Activated CD4-positive, alpha-beta T cell treated with anti-CD3 and anti-CD28 coated beads, Interleukin-2, amount 50 U/mL, for 24 hours (primary cell): ENCODE measurements around the gene PORCN.

Source experiments
- DNase-seq, 2 donors: peaks; one replicate each; pipeline ENCODE4 v3.0.0-alpha.2; 2020; ENCODE audit warnings: low read depth in 1 of 2, low spot score in 1 of 2

The PORCN gene

DNA sequence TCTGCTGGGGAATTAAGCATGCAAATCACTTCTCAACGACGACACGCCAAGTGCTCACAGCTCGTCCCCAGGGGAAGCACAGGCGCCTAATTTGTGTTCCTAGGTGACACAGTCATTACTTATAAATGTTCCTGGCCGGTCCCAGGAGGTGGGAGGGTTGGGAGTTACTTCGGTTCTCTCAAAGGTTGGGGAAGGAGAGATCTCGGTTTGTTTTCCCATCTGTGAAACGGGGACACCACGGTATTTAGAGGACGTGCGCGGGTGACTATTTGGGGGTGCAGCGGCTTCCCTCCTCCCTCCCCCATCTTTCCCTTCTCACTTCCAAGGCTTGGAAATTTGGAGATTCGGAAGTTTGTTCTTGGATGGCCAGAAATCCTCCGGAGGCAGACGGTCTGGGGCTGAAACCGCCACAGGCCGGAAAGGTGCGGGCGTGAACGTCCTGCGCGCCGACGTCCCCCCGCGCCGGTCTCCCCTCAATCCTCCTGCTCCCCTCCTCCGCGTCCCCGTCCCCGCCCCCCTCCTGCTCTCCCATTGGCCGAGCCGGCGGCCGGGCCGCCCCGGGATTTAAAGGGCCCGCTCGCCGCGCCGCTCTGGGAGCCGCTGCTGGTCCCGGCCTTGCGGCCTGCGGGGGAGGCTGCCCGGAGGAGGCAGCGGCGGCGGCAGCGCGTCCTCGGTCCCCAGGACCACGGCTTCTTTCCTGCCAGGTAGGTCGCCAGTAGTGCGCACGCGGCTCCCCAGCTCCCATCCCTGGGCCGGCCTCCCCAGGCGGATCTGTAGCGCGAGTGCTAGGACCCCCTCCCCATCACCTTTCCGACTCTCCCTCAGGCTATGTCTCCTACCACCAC, at the start of gene PORCN:
Gene PORCN, plus strand, starts transcription at position 593 of the 845 bp plus-strand sequence. CDS start 829 bp downstream, outside the sequence.
- peak; percentile 49 to 64 for DNase-seq

GRCh38 chrX:48459483-48459882, 49.3 kb upstream of the PORCN start:
- no peak for DNase-seq

GRCh38 chrX:48460031-48460430, 48.8 kb upstream of the PORCN start:
- DNase-seq: no peak

DNA sequence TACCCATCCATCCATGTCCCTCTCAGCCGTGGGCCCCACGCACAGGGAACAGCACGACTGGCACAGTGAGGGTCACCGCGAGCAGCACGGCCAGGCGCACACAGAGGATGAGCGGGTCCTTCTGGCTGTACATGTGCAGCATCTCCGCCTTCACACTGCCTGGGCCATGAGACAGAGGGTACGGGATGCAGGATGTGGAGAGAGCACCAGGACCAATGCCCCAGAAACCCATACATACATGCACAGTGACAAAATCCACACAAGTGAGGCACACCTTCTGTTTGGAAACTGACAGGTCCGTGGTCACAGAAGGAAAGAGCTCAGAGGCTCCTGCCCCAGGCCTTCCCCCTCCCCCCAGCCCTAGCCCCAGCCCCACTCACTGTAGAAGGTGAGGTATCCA, 48.2 kb upstream of the PORCN start:
- DNase-seq: no peak

- no peak for DNase-seq
Observed at GRCh38 chrX:48461830-48462229, 47.0 kb upstream of the PORCN start.

DNA sequence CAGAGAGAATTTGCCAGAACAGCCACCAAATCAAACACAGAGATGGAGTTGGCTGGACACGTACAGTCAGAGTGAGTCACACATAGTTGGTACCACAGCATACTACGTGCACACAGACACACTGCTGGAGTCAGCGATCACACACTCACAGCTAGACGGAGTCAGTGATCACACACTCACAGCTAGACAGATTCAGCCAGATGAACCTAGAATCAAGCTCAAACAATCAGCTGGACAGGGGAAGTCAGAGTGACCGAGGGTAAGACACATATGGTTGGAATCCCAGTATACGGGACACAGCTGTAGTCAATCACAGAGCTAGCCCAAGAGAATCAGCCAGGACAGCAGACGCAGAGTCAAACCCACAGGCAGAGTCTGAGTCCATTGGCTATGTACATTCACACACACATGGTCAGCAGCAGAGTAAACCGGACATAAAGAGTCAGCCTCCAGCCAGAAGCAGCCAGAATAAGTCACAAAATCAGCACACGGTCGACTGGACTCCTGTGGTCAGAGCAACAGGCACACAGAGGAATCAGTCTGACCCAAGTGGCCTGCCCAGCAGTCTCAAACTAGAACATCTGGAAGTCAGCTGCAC, 43.4 kb upstream of the PORCN start:
- DNase-seq: no peak

GRCh38 chrX:48466696-48467095, 42.1 kb upstream of the PORCN start:
- DNase-seq: no peak

DNA sequence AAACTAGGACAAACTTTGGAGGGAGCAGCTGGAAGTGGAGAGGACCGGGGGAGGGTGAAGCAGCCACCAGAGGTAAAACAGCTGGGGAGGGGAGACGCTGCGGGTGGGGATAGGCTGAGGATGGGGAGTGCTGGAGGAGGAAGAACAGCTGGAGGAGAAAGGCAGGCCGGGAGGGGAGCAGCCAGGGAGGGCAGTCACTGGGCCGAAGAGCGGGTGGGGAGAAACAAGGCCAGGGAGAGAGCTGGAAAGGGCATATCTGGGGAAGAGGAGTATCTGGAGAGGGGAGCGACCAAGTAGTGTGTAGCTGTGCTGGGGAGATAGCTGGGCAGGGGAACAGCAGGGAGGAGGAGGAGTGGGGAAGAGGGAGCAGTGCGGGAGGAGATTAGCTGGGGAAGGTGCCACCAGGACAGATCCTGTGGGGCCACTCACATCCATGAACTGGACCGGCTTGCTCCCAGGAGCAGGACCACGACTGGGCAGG, 41.5 kb upstream of the PORCN start:
- no peak for DNase-seq

GRCh38 chrX:48468247-48468671, 40.5 kb upstream of the PORCN start:
- DNase-seq: peak; percentile 26 to 34

- peak in 1 of 2 donors; percentile 34 for DNase-seq
Observed at GRCh38 chrX:48468693-48469691, 39.8 kb upstream of the PORCN start.

GRCh38 chrX:48470110-48470832, 38.5 kb upstream of the PORCN start, which contains the start of gene SLC38A5:
TSS of gene SLC38A5 (minus strand) at chrX:48470260. CDS start at chrX:48467924, 2,336 bp downstream.
- no peak for DNase-seq

- DNase-seq: no peak
Observed at GRCh38 chrX:48470833-48471118, 38.0 kb upstream of the PORCN start.

DNA sequence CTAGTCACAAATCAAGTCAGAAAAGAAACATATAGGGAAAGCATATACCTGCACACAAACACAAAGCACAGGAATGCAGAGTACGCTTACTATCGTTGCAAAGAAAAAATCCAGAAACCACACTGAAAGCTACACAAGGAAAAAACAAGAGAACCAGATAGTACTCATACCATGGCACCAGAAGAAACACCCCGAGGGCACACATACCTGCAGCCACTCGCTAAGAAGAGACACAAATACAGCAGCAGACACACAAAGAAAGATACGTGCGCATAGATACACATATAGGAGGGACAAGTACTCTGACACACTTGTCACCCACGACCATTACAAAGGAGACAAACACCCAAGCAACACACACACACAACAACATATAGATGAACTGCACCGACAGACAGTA, 37.3 kb upstream of the PORCN start:
- DNase-seq: no peak

- DNase-seq: no peak
Observed at GRCh38 chrX:48472225-48472624, 36.6 kb upstream of the PORCN start.

- no peak for DNase-seq
Observed at GRCh38 chrX:48472851-48473703, 35.7 kb upstream of the PORCN start.

- DNase-seq: no peak
Observed at GRCh38 chrX:48473704-48473990, 35.1 kb upstream of the PORCN start.

- no peak for DNase-seq
Observed at GRCh38 chrX:48474127-48474526, 34.7 kb upstream of the PORCN start.

DNA sequence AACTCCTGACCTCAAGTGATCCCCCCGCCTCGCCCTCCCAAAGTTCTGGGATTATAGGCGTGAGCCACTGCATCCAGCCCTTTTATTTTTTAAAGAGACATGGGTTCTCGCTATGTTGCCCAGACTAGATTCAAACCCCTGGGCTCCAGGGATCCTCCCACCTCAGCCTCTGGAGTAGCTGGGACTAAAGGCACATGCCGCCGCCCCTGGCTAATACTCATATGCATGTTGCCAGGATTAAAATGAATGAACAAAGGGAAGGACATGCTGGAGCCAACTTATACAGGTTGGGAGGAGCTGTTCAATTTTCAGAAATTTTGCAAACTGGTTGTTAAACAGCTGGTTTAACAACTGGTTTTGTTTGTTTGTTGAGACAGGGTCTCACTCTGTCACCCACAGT, 34.2 kb upstream of the PORCN start:
- DNase-seq: no peak

- no peak for DNase-seq
Observed at GRCh38 chrX:48475296-48475695, 33.5 kb upstream of the PORCN start.
